HepG2 (cell line): Measurements from ENCODE around the gene SUCLG2. TPM values are rescaled to one million over a fixed set of nuclear protein-coding genes. Genes with fewer than 3 reads are reported as not detected.

Experiments
- AFF4 ChIP-seq: sonication (generic); formaldehyde crosslinking; IDR thresholded peaks from 2 replicates; pipeline ENCODE4 v1.4.0; 2020; ENCODE audit warnings: missing genetic modification reagents
- GATAD2A ChIP-seq: IDR thresholded peaks from 2 replicates; pipeline ENCODE4 v1.6.1; 2016
- MYPOP ChIP-seq: sonication (generic); formaldehyde crosslinking; IDR thresholded peaks from 2 replicates; pipeline ENCODE4 v1.8.1; 2023; ENCODE audit warnings: mild to moderate bottlenecking, moderate library complexity, missing genetic modification reagents
- ONECUT2 ChIP-seq: sonication (generic); formaldehyde crosslinking; IDR thresholded peaks from 2 replicates; pipeline ENCODE4 v1.4.0; 2020; ENCODE audit warnings: missing genetic modification reagents
- PCBP1 ChIP-seq: fragments of 200-400 bp; formaldehyde crosslinking; IDR thresholded peaks from 2 replicates; pipeline ENCODE4 v1.6.1; 2017; ENCODE audit warnings: mild to moderate bottlenecking, low read depth, low read length, borderline replicate concordance
- POGZ ChIP-seq: sonication (generic); formaldehyde crosslinking; IDR thresholded peaks from 2 replicates; pipeline ENCODE4 v1.4.0; 2020; ENCODE audit warnings: mild to moderate bottlenecking, missing genetic modification reagents
- RARG ChIP-seq: sonication (generic); formaldehyde crosslinking; IDR thresholded peaks from 2 replicates; pipeline ENCODE4 v1.4.0; 2020; ENCODE audit warnings: low read depth, mild to moderate bottlenecking, missing genetic modification reagents
- REXO4 ChIP-seq: sonication (generic); formaldehyde crosslinking; IDR thresholded peaks from 2 replicates; pipeline ENCODE4 v1.8.0; 2022; ENCODE audit warnings: missing genetic modification reagents, mild to moderate bottlenecking, borderline replicate concordance
- RFX3 ChIP-seq: IDR thresholded peaks from 2 replicates; pipeline ENCODE4 v1.6.1; 2016; ENCODE audit warnings: missing biosample characterization, missing genetic modification reagents
- SRSF9 ChIP-seq: fragments of 200-400 bp; formaldehyde crosslinking; IDR thresholded peaks from 2 replicates; pipeline ENCODE4 v1.6.1; 2018; ENCODE audit warnings: borderline replicate concordance, mild to moderate bottlenecking, low read depth, low read length; ENCODE audit not compliant: insufficient read depth, poor library complexity, severe bottlenecking
- ZNF674 ChIP-seq: sonication (generic); formaldehyde crosslinking; IDR thresholded peaks from 2 replicates; pipeline ENCODE4 v1.5.0; 2020; ENCODE audit warnings: low read depth, mild to moderate bottlenecking, missing genetic modification reagents
- ZNF790 ChIP-seq: sonication (generic); formaldehyde crosslinking; IDR thresholded peaks from 2 replicates; pipeline ENCODE4 v1.8.0; 2022; ENCODE audit warnings: missing genetic modification reagents, mild to moderate bottlenecking, borderline replicate concordance
- ZNF839 ChIP-seq: sonication (generic); formaldehyde crosslinking; IDR thresholded peaks from 2 replicates; pipeline ENCODE4 v1.4.0; 2020; ENCODE audit warnings: missing genetic modification reagents, mild to moderate bottlenecking, borderline replicate concordance
- ZSCAN22 ChIP-seq: sonication (generic); formaldehyde crosslinking; IDR thresholded peaks from 2 replicates; pipeline ENCODE4 v1.4.0; 2020; ENCODE audit warnings: mild to moderate bottlenecking, missing genetic modification reagents
- polyA plus RNA-seq, 8 experiments: library from polyadenylated mRNA; depleted of rRNA in 3 of 8; stranded (reverse) in 7 of 8; unstranded in 1 of 8; fragments of >200 nt; fragmentation: Illumina TruSeq in 4 of 8; extraction: Trizol in 4 of 8; gene quantifications; 2 replicates each; pipeline versions ENCODE4 v1.2.1 to v1.2.3, GENCODE V29; 2011 to 2016; ENCODE audit warnings: low read depth in 4 of 8, missing spikeins in 1 of 8, mixed read lengths in 1 of 8; ENCODE audit not compliant: insufficient read depth in 1 of 8
- total RNA-seq, 5 experiments: library from RNA; depleted of rRNA; stranded (reverse); fragments of >200 nt; fragmentation: Illumina TruSeq; extraction: Trizol; gene quantifications; 2 replicates each; pipeline ENCODE4 v1.2.3, GENCODE V29; 2016; ENCODE audit warnings: low read depth in 1 of 5
- TF ChIP-seq, protein P1 (sequence below), 2 experiments: IDR thresholded peaks; 2 replicates each; pipeline ENCODE4 v1.6.1; 2011 to 2012; ENCODE audit warnings: low read length in 2 of 2, borderline replicate concordance in 1 of 2, low read depth in 1 of 2, mild to moderate bottlenecking in 1 of 2, moderate library complexity in 1 of 2
- TF ChIP-seq, protein P2 (sequence below): sonication (generic); formaldehyde crosslinking; IDR thresholded peaks from 2 replicates; pipeline ENCODE4 v1.5.1; 2020; ENCODE audit warnings: mild to moderate bottlenecking, missing genetic modification reagents, moderate library complexity

Gene SUCLG2
- total and polyA plus RNA-seq, 2 of the 13 experiments (the other 11 are each of a cell fraction or from before 2014, with no cell fraction given) = 21.4 to 64.9 TPM

DNA sequence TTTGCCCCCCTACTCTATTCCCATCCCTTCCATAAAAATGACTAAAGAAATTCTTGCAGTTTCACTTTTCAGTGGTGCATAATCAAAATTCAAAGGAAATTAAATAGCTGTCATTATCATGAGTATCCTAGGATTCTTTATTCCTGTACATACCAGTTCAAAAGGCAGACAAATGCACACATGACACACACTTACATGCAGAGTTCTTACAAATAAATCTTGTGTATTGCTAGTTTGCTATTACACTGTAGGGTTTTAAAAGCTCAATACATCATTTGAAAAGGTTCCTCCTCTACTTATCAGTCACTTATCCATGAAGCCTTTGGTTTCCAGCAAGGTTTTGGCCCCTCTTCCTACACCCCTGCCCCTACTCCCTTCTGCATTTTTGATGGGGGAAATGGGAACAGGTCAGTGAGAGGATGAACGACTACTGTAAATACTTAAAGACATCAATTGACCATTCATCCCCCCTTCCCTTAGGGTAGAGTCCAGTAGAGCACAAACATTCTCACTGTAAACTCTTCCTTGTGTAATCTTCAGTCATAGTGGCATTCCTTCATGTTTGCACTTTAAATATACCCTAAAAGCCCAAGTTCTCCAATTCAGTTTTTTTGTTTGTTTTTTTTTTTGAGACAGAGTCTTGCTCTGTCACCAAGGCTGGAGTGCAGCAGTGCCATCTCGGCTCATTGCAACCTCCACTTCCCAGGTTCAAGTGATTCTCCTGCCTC, 92.6 kb downstream of the SUCLG2 start (continued):
- no peak for TF ChIP-seq AFF4
- TF ChIP-seq RFX3 (CRISPR knock-in tag) = no peak
- no peak for TF ChIP-seq ZNF839 (CRISPR knock-in tag)
- no peak for TF ChIP-seq ONECUT2
- TF ChIP-seq, protein P1, sequence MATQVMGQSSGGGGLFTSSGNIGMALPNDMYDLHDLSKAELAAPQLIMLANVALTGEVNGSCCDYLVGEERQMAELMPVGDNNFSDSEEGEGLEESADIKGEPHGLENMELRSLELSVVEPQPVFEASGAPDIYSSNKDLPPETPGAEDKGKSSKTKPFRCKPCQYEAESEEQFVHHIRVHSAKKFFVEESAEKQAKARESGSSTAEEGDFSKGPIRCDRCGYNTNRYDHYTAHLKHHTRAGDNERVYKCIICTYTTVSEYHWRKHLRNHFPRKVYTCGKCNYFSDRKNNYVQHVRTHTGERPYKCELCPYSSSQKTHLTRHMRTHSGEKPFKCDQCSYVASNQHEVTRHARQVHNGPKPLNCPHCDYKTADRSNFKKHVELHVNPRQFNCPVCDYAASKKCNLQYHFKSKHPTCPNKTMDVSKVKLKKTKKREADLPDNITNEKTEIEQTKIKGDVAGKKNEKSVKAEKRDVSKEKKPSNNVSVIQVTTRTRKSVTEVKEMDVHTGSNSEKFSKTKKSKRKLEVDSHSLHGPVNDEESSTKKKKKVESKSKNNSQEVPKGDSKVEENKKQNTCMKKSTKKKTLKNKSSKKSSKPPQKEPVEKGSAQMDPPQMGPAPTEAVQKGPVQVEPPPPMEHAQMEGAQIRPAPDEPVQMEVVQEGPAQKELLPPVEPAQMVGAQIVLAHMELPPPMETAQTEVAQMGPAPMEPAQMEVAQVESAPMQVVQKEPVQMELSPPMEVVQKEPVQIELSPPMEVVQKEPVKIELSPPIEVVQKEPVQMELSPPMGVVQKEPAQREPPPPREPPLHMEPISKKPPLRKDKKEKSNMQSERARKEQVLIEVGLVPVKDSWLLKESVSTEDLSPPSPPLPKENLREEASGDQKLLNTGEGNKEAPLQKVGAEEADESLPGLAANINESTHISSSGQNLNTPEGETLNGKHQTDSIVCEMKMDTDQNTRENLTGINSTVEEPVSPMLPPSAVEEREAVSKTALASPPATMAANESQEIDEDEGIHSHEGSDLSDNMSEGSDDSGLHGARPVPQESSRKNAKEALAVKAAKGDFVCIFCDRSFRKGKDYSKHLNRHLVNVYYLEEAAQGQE (IDR thresholded peaks at IDR 0.05; ENCODE audit: borderline replicate concordance in 1 of 2, low read depth in 1 of 2, low read length in 2 of 2) = no peak
- no peak for TF ChIP-seq ZNF790 (CRISPR knock-in tag)
- no peak for TF ChIP-seq ZNF674 (CRISPR knock-in tag)
- no peak for TF ChIP-seq MYPOP (CRISPR knock-in tag)
- TF ChIP-seq, protein P2, sequence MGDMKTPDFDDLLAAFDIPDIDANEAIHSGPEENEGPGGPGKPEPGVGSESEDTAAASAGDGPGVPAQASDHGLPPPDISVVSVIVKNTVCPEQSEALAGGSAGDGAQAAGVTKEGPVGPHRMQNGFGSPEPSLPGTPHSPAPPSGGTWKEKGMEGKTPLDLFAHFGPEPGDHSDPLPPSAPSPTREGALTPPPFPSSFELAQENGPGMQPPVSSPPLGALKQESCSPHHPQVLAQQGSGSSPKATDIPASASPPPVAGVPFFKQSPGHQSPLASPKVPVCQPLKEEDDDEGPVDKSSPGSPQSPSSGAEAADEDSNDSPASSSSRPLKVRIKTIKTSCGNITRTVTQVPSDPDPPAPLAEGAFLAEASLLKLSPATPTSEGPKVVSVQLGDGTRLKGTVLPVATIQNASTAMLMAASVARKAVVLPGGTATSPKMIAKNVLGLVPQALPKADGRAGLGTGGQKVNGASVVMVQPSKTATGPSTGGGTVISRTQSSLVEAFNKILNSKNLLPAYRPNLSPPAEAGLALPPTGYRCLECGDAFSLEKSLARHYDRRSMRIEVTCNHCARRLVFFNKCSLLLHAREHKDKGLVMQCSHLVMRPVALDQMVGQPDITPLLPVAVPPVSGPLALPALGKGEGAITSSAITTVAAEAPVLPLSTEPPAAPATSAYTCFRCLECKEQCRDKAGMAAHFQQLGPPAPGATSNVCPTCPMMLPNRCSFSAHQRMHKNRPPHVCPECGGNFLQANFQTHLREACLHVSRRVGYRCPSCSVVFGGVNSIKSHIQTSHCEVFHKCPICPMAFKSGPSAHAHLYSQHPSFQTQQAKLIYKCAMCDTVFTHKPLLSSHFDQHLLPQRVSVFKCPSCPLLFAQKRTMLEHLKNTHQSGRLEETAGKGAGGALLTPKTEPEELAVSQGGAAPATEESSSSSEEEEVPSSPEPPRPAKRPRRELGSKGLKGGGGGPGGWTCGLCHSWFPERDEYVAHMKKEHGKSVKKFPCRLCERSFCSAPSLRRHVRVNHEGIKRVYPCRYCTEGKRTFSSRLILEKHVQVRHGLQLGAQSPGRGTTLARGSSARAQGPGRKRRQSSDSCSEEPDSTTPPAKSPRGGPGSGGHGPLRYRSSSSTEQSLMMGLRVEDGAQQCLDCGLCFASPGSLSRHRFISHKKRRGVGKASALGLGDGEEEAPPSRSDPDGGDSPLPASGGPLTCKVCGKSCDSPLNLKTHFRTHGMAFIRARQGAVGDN (CRISPR knock-in tag) = no peak
- TF ChIP-seq POGZ (CRISPR knock-in tag) = 0 out of 2 replicates have a peak, but pooled peaks have one; percentile 14
- peak; percentile 52; the same call in 1 of the 2 replicates for TF ChIP-seq GATAD2A
- TF ChIP-seq ZSCAN22 = no peak
- no peak for TF ChIP-seq SRSF9
- TF ChIP-seq RARG = no peak
- TF ChIP-seq REXO4 (CRISPR knock-in tag) = no peak
- no peak for TF ChIP-seq PCBP1
